NOMO-1 treated with dmso at 0.1 percent for 144 hours (cell line): ENCODE data around the gene FBLN1.

Experiments
- DNase-seq: peaks from one replicate; lab custom pipeline; 2025; ENCODE audit not compliant: unreplicated experiment; lab: John Stamatoyannopoulos, UW

Gene FBLN1

GRCh38 chr22:45503050-45503815 is 550 bp downstream of the FBLN1 start:
- no peak for DNase-seq

DNA sequence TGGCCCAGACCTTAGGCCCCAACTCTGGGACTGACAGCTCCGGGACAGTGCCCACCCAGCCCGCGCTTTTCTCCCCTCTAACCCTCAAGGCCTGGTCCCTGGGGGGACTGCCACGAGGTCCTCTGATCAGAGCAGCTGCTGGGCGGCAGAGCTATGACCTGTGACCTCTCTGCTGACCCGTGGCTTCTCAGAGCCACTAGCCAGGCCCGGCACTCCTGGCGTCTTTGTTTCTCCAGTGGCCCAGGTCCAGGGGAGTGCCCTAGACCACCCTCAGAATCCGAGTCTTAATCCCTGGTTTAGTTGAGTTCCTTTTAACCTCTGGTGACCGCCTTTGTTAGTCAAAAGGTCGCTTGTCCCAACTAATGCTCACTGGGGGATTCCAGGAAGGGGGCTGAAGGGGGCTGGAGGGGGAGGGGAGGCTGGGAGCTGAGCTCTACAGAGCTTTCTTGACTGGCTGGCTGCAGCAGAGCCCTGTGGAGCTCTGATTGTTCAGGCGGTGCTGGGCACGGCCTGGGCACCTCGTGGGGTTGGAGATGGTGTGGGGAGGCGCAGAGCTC is 1.2 kb downstream of the FBLN1 start:
- no peak for DNase-seq

- peak; percentile 37 for DNase-seq
Measured at GRCh38 chr22:45504373-45505341, 2.0 kb downstream of the FBLN1 start.

DNA sequence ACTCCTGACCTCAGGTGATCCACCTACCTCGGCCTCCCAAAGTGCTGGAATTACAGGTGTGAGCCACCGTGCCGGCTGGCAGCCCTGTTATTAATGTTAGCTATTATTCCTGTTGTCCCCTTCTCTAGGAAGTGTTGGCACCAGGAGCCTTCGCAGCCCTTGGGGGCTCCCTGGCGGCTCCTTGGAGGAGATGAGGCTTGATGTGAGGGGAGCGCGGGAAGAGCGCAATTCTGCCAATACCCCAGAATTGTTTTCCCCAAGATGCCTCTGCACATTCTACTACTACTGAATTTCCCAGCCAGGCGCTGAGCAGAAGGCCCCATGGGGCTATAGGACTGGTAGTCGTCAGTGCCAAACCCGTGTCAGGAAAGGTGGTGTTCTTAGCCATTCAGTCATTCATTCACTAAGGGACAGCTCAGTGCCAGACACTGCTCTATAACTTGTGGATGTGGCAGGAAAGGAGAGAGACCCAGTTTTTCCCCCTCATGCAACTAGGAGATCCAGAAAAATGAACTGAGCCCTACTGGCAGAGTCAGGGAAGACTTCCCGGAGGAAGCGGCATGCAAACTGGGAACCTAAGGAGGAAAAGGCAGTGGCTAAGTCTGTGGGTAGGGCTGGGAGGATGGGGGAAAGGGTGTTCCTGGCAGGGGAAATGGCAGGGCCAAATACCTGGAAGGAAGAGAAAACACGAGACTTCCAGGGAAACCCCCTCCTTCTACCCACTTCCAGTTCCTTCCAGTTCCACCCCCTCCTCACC is 3.5 kb downstream of the FBLN1 start:
- no peak for DNase-seq

DNA sequence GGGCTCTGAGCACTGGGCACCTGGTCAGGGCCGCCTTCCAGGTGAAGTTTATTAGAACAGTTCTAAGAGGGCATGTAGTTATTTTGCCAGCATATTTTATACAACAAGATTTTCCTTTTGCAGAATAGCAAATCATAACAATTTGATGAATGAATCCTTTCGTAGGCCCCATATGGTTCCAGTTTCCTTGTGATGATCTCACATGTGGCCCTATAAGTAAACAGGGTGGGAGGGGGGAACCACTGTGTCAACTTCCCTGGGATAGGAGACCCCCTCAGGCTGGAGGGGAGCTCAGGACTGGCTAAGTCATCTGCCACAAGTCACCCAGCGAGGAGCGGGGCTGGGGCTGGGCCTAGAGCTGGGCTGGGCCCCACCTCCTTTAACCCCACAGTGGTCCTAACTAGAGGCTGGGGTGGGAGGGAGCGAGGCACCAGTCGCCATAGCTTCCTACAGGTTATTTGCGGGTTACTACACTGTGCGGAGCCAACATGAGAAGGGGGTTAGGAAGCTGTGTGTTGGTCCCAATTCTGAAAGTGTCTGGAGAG is 4.2 kb downstream of the FBLN1 start:
- DNase-seq, result no peak

DNA sequence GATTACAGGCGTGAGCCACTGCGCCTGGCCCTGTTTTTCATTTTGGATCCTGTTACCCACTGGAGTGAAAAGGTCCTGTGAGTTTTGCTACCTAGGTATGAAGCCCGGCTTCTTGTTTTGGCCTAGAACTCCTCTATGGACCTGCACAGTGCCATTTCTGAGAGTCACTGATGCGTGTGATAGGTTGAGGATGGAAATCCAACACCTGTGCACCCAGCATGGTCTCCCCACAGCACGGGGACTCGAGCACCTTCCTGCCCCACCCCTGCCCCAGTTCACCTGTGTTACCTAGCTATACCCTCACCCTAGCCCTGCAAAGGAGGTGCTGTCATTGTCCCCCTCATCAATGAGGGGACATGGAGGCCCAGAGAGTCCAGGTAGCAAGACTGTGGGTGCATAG is 5.1 kb downstream of the FBLN1 start:
- no peak for DNase-seq

DNA sequence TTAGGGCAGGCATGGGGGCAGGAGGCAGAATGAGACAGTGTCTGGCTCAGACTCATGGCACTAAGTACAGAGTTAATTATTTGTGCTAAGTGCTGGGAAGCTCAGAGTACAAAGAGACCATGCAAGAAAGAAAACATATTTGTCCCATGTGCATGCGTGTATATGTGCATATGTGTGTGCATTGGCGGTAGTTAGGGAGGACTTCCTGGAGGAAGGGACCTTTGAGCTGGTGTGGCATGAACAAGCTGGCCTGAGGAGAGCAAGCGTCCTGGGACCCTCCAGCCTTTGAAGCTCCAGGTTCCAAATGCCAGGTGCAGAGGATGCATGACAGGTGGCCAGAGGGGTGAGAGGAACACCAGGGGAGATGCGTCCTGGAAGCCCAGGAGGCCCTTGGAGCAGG is 6.1 kb downstream of the FBLN1 start:
- DNase-seq, result no peak

- DNase-seq, result no peak
Measured at GRCh38 chr22:45510376-45511232, 7.9 kb downstream of the FBLN1 start.

GRCh38 chr22:45511847-45512261 is 9.2 kb downstream of the FBLN1 start:
- DNase-seq, result no peak

DNA sequence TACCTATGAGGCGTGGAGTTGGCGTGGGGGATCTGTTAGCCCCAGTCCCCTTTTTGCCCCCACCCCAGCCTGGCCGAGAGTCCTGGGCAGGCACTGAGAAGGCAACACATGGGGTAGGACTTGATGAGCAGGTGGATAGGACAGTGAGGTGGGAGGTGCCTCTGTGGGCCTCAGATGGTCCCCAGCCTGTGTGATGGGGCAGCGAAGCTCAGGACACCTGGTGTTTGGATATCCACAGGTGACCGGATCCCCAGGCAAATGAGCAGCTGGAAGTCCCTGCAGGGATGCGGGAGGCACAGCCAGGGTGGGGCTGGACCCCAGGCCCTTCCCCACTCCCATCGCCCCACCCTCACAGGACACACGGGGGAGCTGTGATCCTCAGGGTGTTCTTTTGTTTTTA is 9.7 kb downstream of the FBLN1 start:
- DNase-seq, result no peak

GRCh38 chr22:45515676-45516075 is 13.0 kb downstream of the FBLN1 start:
- DNase-seq, result no peak

GRCh38 chr22:45516163-45516562 is 13.5 kb downstream of the FBLN1 start:
- DNase-seq, result no peak

GRCh38 chr22:45516923-45517675 is 14.4 kb downstream of the FBLN1 start:
- no peak for DNase-seq

DNA sequence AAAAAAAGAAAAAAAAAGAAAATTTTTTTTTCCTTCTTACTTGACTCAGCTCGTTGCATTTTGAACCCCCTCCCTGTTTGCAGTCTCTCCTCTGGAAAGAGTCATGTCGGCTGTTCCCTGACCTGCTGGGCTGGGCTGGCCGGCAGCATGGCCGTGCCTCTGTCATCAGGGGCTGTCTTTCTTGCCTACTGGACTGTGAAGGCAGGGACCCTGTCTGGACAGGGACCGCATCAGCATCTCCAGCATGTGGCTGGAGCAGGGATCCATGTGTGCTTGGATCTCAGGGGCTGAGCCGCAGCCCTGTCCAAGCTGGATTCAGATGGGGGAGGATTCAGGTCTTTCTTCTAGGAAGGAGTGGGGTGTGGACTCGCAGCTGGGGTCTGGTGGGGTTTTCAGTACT is 15.5 kb downstream of the FBLN1 start:
- DNase-seq, result no peak

GRCh38 chr22:45518580-45518991 is 15.9 kb downstream of the FBLN1 start:
- no peak for DNase-seq

DNA sequence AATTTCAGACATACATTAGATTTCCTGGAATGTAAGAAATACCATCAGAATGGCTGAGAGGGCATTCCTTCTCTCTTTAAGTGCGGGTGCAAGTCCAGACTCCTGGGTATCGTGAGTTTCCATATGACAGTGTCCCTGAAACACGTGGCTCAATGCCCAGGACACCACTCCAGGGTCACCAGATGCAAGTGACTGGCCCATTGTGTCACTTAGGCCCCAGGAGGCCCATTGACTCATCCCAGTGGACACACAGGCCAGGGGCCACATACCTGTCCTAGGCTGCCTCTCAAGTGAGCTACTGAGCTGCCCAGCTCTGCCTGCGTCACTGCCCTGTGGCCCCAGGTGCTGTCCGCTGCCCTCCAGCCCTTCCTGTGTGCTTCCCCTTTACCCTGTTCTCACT is 18.5 kb downstream of the FBLN1 start:
- DNase-seq, result no peak

GRCh38 chr22:45522462-45522861 is 19.8 kb downstream of the FBLN1 start:
- no peak for DNase-seq

GRCh38 chr22:45524157-45524556 is 21.5 kb downstream of the FBLN1 start:
- DNase-seq, result no peak

DNA sequence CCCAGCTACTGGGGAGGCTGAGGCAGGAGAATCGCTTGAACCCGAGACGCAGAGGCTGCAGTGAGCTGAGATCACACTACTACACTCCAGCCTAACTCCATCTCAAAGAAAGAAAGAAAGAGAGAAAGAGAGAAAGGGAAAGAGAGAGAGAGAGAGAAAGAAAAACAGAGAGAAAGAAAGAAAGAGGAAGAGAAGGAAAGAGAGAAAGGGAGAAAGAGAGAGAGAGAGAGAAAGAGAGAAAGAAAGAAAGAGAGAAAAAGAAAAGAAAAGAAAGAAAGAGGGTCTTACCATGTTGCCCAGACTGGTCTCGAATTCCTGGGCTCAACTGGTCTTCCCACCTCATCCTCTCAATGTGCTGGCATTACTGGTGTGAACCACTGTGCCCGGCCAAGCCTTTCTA is 22.3 kb downstream of the FBLN1 start:
- no peak for DNase-seq
